ENCODE measurements around the gene LMNA.
A peak's percentile ranks its signal among the peaks of the same experiment; 100 is the strongest.

LMNA gene

DNA sequence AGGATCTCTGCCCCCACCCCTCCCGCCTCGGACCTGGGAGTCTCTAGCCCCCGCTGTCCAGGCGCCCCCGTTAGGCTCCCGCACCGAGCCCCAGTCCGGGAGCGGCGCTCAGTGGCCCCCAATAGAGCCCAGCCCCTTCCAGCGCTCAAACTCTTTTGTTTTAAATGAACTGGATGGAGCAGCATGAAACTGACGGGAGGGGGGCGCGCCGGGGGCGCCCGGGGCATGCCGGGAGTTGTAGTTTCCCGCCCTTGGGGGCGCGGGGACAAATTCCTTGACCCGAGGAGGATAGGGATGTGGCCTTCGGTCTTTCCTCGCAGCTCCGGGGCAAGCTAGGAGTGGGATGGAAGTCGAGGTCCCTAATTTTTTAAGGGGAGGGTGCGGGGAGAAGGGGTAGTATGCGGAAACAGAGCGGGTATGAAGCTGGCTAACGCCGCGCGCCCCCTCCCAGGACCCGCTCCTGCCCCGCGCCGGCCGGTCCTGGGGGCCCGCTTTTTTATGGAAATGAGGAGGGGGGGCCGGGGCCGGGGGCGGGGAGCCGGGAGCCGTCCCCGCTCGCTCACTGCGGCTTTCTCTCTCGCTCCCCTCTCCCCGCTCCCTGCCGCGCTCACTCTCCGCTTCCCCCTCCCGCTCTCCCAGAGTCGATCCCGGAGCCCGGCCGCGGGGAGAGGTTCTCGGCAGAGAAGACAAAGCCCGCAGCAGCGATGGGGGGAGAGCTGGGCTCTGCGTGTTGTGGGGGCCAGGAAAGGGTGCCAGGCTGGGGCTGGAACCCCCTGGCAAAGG lies 32.0 kb upstream of the LMNA start, which contains the start of gene MEX3A:
Gene MEX3A (minus strand): TSS at position 157 of the 783 bp plus-strand sequence. CDS start 467 bp downstream, outside the sequence.
- DNase-seq = peak in 13 of 14 donors; percentile 17 to 74 (median 59)

DNA sequence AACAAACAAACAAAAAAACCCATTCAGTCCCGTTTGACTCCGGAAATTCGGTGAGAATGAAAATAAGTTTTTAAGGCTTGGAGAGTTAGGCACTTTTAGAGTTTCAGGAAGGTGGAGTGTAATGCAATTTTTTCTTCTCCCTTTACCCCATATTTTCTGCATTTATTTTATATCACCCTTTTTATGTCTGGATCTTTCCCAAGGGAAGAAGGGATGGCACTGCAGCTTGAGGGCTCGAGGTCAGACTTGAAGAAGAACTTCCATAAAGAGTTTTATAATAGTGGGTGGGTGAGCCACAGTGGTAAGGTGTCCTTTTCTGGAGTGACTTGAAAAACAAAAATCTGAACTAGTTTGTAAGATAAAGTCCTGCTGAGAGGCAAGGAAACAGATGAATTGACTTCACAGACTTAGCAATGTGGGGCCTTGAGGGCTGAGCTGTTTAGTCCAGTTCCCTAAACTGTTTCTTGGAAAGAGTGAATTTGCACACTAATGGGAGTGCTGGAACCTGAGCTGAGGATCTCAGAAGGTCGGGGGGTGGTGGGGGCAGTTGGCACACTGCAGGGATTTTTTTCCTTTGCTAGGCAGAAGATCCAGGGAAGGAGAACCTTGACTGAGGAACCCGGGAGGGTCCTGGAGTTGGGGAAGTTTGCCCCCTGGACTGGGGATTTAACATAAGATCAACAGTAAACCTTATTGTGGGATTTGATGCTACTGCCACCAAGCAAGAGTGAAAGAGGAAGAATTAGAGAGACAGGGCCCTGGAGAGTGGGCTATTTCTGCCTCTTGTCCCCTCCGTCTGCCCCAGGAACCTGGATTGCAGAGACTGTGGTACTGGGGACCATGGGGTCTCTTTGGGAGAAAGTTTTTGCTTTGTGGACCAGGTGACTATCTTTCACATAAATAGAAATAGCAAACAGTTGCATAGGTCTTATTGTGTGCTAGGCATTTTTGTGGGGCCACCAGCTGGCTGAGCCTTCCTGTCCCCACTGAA lies 30.4 kb upstream of the LMNA start:
- DNase-seq = no peak

DNA sequence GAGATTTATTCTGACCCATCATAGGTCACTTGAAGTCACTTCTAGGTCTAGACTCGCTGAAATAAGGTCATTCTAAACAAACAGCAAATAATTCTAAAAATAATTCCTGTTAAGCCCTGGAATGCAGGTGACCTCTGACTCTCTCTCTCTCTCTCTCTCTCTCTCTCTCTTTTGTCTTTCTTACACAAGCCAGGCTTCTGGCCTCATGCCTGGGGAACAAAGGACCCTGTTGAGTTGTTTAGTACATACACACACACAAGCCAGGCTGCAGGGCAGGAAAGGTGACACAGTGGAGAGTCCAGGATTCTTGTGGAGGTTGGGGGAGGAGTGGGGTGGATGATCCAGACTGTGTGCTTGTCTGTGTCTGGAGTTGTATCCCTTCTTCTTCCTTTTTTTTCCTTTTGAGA lies 28.3 kb upstream of the LMNA start:
- no peak for DNase-seq

DNA sequence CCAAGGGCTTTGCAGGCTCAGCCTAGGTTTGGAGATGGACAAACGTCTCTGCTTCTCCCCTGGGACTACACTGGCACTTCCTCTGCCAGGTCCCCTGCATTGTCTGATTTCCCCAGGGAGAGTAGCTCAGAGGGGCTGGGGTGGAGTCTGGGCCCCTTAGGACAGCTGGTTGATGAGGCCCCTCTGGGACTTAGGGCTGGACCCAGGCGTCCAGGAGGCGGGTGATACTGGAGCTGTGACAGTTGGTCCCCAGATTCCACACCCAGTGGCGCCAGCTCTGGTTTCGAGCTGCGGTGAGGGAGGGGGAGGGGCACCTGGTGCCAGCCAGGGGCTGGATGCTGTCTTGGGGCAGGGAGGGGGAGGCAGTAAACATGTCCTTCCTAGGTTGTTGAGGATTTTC lies 24.8 kb upstream of the LMNA start:
- no peak for DNase-seq

DNA sequence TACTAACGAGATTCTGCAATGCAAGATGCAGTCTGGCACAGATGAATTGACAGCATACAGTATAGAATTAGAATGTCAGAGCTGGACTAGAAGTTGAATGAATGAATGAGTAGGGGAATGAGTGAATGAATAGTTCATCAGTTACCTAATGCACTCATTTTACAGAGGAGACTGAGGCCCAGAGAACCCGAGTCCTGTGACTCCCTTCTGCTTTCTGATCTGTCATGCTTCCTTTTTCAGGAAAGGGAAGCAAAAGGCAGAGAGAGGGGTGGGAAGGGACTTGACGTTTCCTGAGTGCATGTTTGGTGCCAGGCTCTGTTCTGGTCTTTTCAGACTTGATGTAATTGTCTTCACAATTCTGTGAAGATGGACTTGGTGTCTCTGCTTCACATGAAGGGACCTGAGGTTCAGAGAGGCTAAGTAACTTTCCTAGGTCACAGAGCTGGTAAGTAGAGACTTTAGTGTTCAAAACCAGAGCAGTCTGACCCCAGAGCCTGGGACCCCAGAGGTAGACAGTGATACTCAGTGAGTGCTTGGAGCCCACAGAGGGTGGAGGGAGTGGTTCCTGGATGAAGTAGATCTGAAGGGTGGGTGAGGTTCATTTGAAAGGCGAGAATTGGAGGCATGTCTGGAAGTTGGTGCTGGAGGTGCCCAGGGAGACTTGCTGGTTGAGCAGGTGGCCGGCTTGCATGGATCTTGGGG lies 24.2 kb upstream of the LMNA start:
- DNase-seq = peak in 4 of 14 donors; percentile 31 to 67 (median 46)

DNA sequence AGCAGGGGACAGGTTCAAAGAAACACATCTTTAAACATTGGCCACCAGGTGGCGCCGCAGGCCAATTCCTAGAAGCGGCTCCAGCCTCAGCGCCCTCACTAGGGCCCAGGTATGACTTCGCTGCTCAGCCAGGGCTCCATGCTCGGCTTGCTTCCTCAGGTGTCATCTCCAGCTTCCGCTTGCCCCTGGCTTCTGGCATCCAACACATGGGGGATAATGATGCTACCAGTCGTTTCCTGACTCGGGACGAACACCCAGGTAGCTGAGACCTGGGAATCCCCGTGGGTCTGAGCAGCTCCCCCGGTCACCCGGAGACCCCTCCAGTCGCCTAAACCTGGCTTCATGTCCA lies 23.7 kb upstream of the LMNA start:
- DNase-seq = peak in 11 of 14 donors; percentile 12 to 78 (median 60)

DNA sequence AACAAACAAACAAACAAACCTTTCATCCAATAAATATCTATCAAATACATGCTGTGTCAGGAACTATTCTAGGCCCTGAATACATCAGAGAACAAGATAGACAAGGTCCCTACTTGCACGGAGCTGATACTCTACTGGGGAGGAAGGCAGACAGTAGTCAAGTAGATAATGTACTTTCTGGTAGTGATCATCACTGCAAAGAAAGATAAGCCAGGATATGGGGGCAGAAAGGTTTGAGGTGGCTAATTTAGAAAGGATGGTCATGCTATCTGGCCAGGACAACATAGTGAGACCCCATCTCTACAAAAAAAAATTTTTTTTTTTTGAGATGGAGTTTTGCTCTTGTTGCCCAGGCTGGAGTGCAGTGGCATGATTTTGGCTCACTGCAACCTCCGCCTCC lies 22.9 kb upstream of the LMNA start:
- no peak for DNase-seq

DNA sequence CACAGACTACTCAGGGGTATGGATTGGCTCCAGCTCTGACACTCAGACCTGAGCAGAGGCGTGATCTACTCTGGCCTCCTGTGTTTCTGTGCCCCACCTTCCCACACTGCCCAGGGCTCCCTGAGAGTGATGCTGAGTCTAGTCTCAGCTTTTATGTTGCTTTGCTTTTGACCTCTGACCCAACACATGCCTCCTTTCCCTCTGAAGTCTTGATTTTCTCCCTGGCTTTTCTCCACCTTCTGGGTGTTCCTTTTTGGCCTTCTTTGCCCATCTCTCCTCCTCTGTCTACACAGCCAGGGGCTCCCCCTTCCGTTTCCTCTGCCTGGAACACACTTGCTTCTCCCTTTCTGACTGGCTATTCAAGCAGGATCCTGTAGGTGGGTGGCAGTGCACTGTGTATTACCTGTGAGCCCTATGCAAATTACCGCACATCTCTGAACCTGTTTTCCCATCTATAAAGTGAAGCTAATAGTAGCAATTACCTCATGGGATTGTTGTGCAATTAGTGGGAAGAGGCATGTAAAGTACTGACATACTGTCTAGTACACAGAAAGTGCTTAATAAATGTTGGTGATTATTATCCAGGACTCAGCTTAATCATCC lies 18.5 kb upstream of the LMNA start:
- no peak for DNase-seq

DNA sequence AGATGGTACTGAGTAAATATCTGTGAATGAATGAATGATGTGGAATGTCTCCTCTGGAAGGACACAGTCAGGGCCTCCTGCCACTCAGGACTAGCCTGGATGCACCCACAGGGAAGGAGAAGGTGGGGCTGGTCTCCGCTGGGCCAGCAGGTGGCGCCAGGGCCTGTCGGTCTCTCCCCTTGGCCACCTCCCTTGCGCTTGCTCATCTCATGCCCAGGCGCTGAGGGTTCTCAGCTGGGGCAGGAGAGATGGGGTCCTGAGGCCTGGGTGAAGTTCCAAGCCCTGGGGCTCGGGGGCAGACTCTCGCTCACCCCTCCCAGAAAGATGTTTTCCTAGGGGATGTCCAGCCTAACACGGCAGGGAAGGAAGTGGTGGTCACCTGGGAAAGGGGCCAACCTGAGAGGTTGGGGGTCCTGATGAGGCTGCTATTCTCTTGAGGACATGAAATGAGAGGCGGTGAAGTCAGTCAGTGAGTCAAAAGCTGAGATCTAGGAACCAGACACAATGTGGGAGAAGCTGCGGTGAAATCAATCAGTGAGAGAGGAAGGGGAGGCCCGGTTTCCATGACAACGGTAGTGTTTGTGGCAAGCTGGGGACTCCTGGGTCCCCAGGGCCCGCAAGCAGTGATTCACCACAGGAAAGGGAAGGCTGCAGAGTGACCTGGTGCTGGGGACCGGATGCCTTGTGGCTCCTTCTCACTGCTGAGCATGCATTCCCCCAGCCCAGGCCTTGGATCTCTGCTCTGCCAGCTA lies 17.7 kb upstream of the LMNA start:
- DNase-seq = peak in 13 of 14 donors; percentile 37 to 83 (median 68)

DNA sequence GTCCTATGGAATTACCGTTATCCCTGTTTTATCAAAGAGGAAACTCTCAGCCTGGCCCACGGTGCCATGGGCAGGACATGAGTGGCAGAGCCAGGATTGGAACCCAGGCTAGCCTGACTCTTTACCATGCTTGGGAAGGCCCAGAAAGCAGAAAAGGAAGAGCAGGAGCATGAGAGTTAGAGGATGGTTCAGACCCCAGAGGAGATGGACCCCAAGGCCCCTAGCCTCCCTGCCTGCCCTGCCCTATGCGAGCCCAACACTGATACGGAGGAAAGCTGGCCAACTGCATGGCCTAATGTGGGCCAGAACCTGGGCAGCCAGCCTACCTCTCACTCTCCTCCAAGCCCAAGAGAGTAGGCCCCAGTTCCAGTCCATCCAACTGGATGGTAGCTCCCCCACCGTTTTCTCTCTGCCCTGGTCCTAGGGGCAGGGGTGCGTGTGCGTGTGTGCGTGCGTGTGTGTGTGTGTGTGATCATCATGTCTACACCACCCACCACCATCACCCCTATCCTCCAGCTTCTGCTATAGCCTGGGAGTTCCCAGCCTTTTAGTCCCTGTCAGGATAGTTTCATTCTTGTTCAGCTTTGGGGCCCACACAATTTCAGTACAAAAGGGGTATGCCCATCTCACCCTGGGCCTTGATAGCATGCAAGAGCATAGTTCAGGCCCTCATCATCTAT lies 16.9 kb upstream of the LMNA start:
- no peak for DNase-seq

DNA sequence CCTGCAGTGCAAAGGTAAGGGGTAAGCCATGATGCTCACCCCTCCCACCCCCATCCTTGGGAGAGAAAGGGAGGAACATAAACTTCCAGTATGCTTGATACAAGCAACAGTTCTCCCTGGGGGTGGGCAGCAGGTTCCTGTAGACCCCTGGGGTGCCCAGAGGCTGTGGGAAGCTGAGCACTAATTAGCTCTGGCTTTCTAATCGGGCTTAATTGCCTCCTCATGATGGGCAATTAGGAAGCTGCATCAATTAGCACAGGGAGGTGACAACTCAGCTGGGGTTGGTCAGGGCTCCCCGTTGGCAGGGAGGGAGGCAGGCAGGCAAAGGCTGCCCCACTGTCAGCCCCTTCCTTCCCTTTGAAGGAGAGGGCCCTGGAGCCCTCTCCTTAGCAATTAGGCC lies 15.7 kb upstream of the LMNA start:
- DNase-seq = no peak

DNA sequence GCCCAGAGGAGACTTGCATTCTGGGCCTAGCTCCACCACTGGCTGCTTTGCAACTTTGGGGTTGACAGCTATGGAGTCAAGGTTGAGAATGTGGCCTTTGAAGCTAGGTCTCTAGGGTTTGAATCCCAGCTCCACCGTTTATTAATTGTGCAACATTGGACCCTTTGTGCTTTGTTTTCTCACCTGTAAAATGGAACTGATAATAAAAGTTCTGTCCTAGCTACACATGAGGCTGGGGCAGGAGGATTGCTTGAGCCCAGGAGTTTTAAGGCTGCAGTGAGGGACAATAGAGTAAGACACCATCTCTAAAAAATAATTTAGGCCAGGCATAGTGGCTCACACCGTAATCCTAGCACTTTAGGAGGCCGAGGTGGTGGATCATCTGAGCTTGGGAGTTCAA lies 15.2 kb upstream of the LMNA start:
- DNase-seq = no peak

DNA sequence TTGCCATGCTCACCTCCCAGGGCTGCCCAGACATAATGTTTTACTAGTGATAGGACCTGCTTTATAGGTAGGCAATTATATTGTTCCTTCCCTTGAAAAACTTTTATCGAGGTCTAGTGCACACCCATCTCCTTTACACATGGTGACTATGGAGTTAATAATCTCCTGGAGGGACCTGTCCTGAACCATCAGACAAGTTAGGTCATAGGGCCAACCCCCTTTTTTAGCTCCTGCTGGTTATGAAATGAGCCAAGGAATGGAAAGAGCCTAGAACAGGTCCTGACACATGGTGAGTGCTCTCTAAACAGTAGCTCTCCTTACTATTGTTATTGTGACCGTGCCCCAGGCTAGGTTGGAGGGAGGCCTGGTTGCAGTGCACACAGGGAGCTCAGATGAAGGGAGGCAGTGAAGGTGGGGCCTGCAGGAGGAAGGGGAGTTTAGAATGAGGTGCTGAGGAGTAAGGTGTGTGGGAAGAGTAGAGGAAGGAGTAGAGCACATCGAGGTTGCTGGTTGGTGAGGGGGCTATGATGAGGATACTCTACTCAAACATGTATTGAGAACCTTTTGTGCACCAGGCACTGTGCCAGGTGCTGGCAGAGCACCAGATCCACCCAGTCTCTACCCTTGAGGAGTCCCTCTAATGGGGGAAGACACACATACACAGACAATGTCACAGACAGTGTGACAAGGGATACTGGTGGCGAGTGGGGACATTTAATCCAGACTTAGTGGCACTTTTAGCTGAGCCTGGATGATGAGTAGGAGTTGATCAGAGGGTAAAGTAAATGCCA lies 14.1 kb upstream of the LMNA start:
- no peak for DNase-seq

DNA sequence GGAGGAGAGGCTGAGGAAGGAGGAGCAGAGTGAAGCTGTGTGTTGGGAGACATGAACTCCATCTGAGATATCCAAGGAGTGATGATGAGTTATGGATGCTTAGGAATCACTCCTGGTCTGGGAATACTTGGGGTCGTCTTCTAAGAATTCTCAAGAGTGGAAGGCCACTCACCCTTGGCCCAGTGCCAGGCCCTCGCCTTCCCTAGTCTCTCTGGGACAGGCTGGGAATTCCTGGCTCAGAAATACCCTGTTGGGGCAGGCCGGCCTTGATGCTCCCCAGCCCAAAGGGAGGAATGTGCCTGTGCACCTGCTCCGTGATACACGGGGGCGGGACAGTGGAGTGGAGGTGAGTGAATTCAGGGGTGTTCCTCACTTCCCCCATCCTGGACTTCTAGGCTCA lies 12.6 kb upstream of the LMNA start:
- DNase-seq = no peak

DNA sequence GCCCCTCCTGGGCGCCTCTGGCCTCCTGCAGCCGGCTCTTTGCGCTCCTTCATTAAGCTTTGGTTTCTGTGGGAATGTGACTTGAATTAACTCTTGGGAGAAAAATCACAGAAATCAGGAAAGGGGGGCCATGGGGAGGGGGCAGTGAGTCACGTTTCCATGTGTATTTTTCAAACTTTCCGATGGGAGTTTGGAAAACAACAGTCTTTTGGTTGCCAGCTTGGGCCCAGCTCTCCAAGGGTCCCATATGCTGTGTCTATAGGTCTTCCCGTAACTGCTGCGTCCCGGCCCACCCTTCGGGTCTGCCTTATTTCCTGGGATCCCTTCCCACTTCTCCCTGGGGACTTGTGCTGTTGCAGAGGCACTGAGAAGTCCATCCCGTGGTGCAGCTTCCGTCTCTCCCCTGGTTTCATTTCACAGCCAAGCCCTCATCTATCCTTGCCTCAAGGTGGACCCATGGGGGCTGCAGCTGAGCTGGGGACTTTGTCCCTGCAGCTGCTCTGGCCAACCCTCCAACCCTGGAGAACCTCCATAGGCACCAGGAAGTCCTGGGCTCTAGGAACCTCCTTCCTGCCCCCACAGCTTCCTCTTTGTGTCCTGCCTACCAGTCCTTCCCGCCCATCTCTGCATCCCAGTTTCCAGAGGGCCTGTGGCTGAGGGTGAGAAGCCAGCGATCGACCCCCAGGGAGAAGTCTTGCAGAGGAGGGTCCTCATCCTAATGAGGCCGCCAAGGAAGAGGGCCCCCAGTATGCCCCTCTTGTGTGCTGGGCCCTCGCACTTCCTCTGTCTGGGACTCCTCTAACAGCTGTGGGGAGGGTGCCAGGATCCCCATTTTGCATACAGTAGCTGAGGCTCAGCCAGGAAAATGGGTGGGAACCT lies 11.6 kb upstream of the LMNA start:
- no peak for DNase-seq

DNA sequence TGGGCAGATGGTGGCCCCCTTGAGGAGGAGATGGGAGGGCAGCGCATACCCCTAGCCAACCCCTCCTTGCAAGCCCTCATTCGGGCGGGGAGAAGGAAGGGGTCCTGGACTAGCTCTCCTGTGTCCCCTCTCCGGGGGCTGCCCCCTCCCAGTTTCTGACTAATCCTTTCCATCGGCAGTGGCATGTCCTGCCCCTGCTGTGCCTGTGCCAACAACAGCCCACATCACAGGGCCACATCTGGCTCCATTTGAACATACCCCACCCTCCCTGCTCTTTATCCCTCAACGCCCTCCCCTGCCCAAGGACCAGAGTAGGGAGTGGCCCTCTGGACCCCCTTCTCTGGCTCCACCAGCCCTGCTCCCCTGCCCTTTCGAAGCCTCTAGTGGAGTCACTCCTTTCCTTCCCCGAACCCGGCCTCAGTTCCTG lies 11.0 kb upstream of the LMNA start:
- no peak for DNase-seq

DNA sequence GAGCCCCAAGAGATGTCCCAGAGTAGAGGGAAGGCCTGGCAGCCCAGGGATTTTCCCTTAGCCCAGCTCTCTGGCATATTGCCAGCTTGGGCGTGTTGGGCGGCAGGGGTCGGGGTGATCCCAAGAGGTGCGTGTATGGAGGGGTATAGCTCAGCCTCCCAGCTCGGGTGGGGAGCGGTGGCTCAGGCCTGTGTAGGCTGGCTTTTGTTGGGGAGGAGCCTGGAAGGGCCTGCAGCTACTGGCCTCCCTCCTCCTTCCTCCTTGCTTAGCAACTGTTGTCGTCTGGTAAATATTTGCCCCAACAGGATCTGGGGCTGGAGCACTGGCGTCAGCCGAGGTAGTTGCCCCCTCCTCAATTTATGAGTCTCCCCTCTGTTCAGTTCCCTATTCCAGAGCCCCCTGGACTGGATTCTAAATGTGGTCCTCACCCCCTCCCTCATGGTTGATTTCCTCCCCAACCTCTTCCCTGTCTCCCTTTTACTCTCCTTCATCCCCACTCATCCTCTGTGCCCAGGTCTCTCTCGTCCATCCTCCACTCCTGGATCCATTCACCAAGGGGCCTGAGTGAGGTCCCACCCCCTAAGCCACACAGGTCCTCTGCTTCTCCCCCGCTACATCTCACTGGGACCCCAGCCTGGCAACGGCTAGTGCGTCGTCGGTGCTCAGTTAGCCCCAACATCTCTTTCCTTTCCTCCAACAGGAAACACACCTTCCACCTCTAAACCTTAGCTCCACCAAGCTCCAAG lies 10.3 kb upstream of the LMNA start:
- peak in 6 of 14 donors; percentile 18 to 41 (median 22) for DNase-seq

Data from C1 segment of cervical spinal cord (tissue), 14 donors.